Stimulated activated CD4-positive, alpha-beta T cell treated with anti-CD3 and anti-CD28 coated beads, Interleukin-4, amount 100 ng/mL, for 48 hours (primary cell): ENCODE results near the gene BTNL9.
"Not testable (repeated sequence)": the region's sequence is repeated elsewhere in the genome, so short reads cannot be mapped to it uniquely, and the experiment has no call there.

Experiments used
- DNase-seq, 2 donors: peaks; one replicate each; pipeline ENCODE4 v3.0.0-alpha.2; 2020; ENCODE audit warnings: low read depth in 2 of 2

BTNL9 gene

GRCh38 chr5:181042722-181043121 lies 2.7 kb downstream of the BTNL9 start:
- DNase-seq, result no peak

GRCh38 chr5:181043285-181044092 lies 3.4 kb downstream of the BTNL9 start:
- no peak for DNase-seq

- DNase-seq, result no peak
These were observed 4.1 kb downstream of the BTNL9 start for GRCh38 chr5:181044093-181044599.

GRCh38 chr5:181044662-181045305 lies 4.7 kb downstream of the BTNL9 start:
- no peak for DNase-seq

GRCh38 chr5:181045316-181045715 lies 5.2 kb downstream of the BTNL9 start:
- no peak for DNase-seq

- not testable (repeated sequence) for DNase-seq
These were observed 5.8 kb downstream of the BTNL9 start for GRCh38 chr5:181045857-181046256.

GRCh38 chr5:181047288-181047687 lies 7.2 kb downstream of the BTNL9 start:
- no peak for DNase-seq

- no peak for DNase-seq
These were observed 7.9 kb downstream of the BTNL9 start for GRCh38 chr5:181047921-181048320.

GRCh38 chr5:181050016-181050415 lies 9.9 kb downstream of the BTNL9 start:
- no peak for DNase-seq

GRCh38 chr5:181051841-181052671 lies 12.0 kb downstream of the BTNL9 start:
- DNase-seq, result no peak

- no peak for DNase-seq
These were observed 12.8 kb downstream of the BTNL9 start for GRCh38 chr5:181052672-181053487.

- no peak for DNase-seq
These were observed 13.5 kb downstream of the BTNL9 start for GRCh38 chr5:181053488-181054121.

- no peak for DNase-seq
These were observed 14.1 kb downstream of the BTNL9 start for GRCh38 chr5:181054138-181054537.

- no peak for DNase-seq
These were observed 14.9 kb downstream of the BTNL9 start for GRCh38 chr5:181054871-181055459.

GRCh38 chr5:181056431-181056830 lies 16.4 kb downstream of the BTNL9 start:
- no peak for DNase-seq

- no peak for DNase-seq
These were observed 18.3 kb downstream of the BTNL9 start for GRCh38 chr5:181058321-181058720.

- DNase-seq, result no peak
These were observed 18.8 kb downstream of the BTNL9 start for GRCh38 chr5:181058786-181059296.

- DNase-seq, result no peak
These were observed 19.5 kb downstream of the BTNL9 start for GRCh38 chr5:181059297-181060230.

GRCh38 chr5:181060231-181060590 lies 20.1 kb downstream of the BTNL9 start:
- no peak for DNase-seq
